ENCODE results near the gene GCLC.

GRCh38 chr6:53498649-53499048 lies 46.3 kb downstream of the GCLC start:
- TF ChIP-seq TEAD4 (IDR thresholded peaks at IDR 0.05) (no peak), YY1 (IDR thresholded peaks at IDR 0.05; ENCODE audit: low read depth) (no peak), TAF1 (IDR thresholded peaks at IDR 0.05; ENCODE audit: low read depth) (no peak), CREB1 (IDR thresholded peaks at IDR 0.05; ENCODE audit: low read depth) (no peak), RAD21 (IDR thresholded peaks at IDR 0.05; ENCODE audit: low read depth) (no peak)
